ENCODE results near the gene SNAPC4.

SNAPC4 gene, protein sequence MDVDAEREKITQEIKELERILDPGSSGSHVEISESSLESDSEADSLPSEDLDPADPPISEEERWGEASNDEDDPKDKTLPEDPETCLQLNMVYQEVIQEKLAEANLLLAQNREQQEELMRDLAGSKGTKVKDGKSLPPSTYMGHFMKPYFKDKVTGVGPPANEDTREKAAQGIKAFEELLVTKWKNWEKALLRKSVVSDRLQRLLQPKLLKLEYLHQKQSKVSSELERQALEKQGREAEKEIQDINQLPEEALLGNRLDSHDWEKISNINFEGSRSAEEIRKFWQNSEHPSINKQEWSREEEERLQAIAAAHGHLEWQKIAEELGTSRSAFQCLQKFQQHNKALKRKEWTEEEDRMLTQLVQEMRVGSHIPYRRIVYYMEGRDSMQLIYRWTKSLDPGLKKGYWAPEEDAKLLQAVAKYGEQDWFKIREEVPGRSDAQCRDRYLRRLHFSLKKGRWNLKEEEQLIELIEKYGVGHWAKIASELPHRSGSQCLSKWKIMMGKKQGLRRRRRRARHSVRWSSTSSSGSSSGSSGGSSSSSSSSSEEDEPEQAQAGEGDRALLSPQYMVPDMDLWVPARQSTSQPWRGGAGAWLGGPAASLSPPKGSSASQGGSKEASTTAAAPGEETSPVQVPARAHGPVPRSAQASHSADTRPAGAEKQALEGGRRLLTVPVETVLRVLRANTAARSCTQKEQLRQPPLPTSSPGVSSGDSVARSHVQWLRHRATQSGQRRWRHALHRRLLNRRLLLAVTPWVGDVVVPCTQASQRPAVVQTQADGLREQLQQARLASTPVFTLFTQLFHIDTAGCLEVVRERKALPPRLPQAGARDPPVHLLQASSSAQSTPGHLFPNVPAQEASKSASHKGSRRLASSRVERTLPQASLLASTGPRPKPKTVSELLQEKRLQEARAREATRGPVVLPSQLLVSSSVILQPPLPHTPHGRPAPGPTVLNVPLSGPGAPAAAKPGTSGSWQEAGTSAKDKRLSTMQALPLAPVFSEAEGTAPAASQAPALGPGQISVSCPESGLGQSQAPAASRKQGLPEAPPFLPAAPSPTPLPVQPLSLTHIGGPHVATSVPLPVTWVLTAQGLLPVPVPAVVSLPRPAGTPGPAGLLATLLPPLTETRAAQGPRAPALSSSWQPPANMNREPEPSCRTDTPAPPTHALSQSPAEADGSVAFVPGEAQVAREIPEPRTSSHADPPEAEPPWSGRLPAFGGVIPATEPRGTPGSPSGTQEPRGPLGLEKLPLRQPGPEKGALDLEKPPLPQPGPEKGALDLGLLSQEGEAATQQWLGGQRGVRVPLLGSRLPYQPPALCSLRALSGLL (N-terminal part only)
- total RNA-seq = 39.8 reads per million, percentile 63 among the genes with 10 or more reads in this experiment

DNA sequence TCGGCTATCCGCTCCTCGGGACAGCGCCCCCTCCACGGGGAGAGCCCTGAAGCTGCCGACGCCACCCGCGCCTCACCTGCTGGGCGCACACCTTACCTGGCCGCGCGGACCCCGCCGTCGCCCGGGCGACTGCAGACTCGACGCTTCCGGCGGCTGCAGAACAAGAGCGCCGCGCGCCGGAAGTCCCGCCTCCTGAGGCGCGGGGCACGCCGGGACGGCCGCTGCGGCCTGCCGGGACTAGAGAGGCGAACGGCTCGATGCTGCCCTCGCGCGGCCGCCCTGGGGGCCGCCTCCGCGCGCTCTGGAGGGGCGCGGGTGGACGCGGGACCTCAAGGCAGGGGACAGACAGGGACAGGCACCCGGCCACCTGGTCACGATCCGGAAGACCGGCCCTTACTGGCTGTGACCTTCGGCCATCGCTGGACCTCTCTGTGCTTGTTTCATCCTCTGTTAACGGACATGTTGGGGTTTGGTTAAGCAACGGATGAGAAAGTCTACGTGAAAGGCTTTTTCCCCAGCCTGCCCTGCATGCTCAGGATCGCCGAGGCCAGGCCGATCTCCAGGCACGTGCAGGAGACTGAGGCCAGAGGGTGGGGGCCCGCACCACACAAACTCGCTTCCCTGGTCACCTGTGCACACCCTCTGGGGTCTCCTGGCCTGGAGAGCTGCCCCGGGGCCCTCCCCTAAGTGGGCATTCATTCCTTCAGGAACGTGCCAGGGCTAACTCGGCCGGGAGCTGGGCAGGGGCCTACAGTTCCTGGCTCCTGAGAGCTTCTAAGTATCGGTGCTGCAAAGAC, at the start of gene SNAPC4:
TSS of gene SNAPC4 (minus strand) at position 133 of the 797 bp plus-strand sequence. CDS start 1,742 bp downstream, outside the sequence.
- peak; percentile 81 for DNase-seq

DNA sequence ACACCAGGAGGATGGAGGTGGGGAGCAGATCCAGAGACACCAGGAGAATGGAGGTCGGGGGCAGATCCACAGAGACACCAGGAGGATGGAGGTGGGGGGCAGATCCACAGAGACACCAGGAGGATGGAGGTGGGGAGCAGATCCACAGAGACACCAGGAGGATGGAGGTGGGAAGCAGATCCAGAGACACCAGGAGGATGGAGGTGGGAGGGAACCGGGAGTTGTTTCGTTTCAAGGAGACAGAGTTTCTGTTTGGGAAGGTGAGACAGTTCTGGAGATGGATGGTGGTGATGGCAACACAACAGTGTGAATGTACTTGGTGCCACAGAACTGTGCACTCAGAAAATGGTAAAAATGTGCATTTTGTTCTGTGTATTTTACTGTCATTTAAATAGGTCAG, 48.7 kb upstream of the SNAPC4 start:
- DNase-seq = no peak

DNA sequence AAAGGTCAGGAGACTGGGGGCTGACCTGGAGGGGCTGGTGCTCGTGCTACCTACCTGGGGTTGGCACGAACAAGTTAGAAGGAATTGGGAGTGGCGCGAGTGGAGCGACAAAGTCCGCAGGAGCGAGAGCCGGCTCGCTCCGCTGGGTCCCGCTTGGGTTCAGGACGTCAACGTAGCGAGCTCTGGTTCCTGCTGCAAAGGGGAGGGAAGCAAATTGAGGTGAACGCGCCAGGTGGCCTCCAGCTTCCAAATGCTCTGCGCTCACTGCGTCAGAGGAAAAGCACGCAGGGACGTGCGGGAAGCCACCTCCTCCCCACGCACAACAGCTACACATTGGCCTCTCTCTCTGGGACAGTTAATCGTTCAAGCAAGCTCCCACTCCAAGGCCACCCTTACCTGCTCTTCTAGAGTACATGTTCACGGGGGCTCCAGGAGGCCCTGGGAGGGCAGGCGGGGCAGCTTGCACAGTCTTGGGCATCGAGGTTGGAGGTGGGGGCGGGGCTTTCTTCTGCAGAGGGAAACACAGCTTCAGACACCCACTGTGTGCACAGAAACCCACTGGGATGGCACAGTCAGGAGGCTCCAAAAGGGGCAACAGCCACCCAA, 47.3 kb upstream of the SNAPC4 start:
- DNase-seq = no peak

DNA sequence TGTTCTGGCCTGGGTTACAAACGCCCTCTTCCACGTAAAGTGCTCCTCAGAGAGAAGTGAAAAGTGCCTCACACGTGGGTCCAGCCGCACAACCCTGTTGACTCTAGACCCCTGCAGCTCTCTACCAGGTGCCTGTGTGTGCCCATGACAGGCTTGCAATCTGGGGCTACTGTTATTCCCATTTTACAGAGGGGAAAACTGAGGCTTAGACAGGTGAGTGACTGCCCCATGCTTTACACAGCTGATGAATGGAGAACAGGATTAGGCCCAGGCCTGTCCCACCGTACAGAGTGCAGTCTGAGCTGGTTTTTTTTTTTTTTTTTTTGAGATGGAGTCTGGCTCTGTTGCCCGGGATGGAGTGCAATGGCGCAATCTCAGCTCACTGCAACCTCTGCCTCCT, 45.8 kb upstream of the SNAPC4 start:
- no peak for DNase-seq

DNA sequence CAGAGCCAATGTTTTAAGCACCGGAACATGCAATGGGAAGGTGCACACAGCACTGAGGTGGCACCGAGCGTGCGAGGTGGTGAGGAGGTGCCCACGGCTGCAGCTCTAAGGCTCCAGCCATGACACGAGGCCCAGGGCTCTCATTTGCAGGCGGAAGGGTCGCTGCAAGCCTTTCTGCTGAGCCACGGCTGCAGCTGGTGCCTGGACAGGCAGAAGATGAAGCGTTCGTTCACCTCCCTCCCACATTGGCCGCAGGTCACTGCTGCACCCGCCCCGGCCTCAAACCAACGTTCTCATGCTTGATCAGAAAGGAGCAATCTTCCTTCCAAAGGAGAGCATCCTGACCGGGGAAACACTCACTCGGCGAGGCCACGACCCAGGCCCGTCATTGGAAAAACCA, 44.1 kb upstream of the SNAPC4 start:
- DNase-seq = no peak

DNA sequence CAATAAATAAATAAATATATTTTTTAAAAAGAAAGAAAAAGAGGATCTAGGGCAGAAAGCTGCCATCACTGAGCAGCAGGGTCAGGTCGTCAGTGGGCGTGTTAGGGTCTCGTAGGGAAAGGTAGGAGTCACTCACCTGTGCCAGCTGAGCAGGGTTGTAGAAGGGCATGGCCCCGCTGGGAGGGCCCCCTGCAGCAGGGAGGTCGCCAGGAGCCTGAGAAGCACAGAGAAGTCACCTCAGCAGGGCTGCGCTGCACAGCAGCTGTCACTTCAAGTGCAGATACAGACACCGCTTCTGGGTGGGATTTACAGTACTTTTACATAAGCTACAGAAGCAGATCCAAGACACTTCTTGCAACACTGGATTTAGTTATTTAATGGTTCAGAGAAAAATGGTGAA, 43.7 kb upstream of the SNAPC4 start:
- no peak for DNase-seq

DNA sequence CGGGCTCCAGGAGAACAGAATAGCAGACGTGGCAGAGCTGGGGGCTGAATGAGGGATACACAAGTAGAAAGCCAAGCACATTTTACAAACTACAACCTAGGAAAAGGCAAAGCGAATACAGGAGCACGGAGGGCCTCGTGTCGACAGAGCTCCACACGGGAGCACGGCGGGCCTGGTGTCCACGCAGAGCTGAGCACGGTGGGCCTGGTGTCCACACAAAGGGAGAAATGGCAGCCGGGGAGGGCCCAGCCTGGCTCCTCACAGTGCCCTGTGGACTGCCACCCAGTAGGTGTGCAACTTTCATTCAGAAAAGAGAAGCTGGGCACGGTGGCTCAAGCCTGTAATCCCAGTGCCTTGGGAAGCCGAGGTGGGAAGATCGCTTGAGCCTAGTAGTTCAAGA, 43.1 kb upstream of the SNAPC4 start:
- DNase-seq = no peak

DNA sequence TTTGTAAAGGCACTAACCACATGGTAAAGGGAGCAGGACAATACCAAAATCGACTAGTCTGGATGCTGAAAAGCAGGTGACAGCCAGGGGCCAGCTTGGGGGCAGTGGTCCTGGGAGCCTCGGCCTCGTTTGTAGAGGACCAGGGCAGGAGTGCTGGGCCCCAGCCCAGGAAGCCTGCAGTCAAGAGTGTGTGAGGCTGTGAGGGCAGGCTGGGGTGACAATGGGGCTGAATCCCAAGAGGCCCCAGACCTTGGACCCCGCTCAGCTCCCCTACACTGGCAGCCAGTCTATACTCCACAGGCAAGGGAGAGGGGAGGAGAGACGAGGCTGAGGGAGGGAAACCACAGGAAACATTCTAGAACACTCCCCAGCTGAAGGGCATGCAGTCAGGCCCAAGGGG, 42.3 kb upstream of the SNAPC4 start:
- no peak for DNase-seq

DNA sequence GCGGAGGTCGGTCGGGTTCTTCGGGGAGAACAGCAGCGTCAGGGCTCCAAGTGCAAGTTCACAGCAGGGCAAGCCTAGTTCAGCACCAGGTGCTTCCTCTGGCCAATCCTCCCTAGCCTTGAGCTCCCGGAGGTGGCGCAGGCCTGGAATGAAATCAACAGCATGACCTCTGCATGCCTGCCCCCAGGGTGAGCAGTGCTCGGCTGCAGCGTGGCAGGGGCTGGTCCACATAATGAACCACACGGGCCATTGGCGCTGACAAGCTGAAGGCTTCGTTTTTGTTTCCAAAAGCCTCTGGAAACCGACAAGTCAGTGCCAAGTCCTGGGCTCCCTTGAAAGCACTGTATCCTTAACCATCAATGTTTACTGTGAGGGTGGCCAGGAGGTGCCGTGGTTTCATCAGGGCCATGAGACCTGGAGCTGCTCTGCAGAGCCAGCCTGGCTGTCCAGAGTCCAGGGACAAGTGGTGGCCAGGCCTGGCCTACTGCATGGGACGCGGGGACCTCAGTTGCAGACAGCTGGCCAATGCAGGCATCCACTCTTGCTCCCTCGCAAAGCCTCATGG, 41.8 kb upstream of the SNAPC4 start:
- no peak for DNase-seq

DNA sequence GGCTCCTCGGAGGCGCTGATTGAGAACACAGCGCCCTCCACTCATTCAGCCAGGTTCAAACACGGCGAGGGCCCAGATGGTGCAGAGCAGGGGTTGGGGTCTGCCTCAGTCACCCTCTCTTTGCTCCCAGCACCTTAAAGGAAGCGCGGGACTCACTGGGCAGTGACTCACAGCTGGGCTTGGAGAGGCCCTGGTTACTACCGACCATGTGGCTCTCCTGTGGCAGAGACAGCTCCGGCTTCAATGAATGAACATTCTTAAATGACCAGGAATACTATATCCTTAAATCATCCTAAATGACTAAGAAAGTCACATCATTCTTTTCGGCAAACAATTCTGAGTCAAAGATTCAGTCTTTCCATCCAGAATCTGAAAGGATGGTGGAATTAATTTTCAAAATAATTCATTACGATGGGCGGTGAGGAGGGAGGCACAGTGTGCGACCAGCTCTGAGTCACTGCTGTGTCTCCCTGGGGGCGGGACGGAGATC, 41.3 kb upstream of the SNAPC4 start:
- no peak for DNase-seq

DNA sequence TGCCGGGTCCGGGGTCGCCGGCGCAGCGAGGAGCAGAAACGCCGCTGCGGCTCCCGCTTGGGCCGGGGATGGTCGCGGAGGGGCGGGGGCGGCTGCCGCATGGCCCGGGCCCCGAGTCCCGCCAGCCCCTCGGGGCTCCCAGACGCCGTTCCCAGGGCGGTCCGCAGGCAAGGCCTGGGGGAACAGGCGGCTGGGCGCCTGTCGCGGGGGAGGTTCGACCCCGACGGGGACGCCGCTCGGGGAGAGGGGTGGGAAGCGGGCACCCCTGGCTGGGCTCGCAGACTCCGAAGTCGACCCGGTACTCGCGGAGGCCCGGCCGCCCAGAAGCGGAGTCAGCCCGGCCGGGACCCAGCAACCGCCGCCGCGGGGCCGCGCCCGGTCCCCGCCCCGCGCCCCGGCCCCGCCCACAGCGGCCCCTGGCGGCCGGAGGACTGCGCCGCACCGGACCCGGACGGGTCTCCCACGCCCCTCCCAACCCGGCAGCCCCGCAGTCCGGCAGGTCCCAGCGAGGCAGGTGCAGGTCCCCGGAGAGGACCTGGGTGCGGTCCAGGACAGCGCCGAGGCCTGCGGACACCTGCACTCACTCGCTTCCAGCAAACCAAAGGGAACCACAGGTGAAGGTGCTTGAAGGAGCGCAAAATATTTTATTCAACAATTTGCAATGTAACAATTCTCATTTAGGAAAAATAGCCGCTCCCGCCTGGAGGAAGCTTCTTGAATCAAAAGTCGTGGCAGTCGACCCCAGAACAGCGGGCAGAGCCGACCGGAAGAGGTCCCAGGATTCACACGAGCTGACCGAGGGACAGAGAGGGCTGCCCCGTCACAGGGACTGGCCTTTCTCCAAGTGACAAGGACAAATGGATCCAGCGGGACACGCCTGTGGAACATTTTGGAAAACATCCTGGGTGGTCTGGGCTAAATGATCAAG, 39.8 kb upstream of the SNAPC4 start, which contains the start of gene INPP5E:
TSS of gene INPP5E (minus strand) at position 365 of the 928 bp plus-strand sequence. CDS start 426 bp downstream, outside the sequence.
- peak; percentile 82 for DNase-seq

DNA sequence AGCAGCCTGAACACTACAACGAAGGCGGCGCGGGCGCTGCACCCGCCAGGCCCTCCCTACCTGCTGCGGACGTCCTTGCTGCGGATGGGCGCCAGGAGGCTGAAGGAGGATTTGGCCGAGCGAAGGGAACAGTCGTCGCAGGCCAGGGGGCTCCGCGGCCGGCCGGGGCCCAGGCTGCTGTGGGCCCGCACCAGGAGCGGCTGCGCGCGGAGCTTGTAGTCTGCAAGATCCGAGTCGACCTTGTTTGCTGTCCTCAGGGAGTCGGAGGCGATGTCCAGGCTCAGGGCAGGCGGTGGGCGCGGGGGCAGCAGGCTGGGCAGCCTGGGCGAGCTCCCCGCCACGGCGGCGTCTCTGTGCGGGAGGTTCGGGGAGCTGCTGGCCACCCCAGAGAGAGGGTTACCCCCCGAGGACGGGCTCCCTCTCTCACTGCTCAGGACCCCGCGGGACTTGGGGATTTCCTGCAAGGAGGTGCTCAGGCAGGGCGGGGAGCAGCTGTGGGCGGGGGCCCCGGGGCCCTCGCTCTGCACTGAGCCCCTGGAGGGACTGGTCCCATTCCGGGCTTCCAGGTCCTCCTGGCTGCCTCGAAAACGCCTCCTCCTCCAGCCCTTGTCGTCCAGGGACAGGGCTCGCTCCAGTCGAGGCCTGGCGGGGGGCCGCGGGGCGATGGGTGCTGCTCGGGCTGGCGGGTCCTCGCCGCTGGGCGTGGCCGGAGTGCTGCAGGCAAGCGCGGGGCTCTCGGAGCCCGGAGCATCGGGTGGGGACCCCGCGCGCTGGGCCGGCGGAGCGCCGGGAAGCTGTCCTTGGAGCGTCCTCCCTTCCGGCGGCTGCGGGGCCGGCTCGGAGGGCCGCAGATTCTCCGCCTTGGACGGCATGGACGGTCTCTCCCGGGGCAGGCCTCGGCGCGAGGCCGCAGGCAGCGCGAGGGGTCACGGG, 38.8 kb upstream of the SNAPC4 start:
- DNase-seq = peak; percentile 49

DNA sequence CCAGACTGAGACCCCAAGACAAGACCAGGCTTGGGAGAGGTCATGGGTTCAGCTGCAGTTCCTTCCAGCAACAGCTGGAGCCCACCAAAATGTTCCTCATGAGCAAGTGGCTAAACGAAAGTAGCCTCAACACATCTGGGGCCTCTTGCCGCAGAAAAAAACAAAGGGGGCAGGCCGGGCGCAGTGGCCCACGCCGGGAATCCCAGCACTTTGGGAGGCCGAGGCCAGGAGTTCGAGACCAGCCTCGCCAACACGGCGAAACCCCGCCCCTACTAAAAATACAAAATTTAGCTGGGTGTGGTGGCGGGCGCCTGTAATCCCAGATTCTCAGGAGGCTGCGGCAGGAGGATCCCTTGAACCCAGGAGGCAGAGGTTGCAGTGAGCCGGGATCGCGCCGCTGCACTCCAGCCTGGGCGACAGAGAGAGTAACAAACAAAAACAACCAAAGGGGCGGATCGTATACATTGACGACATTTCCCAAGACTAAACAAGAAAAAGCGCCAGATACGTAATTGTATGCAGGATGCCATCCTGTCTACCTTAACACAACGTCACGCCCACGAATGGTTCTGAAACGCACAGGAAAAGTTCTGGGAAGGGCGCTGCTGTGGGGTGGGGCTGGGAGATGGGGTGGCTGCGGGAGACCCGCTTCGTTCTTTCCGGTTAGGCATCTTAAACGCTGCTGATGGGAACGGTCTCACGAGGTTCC, 38.0 kb upstream of the SNAPC4 start:
- DNase-seq = no peak

DNA sequence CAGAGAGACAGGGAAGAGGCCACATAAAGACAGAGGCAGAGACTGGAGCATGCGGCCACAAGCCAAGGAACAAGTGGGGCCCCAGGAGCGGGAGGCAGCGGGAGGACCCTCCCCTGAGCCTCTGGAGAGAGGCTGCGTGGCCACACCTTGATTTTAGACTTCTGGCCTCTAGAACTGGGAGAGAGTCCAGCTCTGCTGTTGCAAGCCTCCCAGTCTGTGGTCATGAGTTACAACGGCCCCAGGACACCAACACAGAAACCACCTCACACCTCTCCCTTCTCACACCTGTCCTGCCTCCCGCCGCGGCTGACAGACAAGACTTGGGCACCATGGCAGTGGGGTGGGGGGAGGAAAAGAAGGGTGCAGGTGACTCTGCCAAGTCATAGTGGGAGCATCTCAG, 37.5 kb upstream of the SNAPC4 start:
- no peak for DNase-seq

DNA sequence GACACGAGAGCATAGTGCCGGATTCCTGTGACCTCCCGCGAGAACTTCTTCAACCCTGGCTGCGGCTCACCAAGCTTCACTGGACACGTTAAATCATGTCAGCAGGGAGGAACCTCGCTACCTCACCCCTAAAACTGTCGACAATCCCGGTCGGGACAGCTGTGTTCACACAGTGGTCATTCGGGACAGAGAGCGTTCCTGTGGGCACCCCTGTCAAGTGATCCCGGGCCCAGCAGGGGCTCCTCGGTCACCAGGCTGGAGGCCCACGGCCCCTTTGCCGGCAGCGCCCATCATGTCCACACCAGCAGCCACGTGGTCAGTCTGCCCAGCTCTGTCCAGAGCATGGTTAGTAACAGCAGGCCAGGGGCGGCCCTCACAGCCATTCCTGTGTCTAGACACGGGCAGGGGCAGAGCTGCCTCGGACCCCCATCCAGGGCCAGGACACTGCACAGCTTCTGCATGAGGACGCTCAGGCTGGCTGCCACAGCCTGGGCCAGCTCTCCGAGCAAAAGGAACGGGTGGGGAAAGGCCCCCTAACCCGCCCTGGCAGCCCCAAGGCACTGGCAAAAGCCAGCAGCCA, 36.2 kb upstream of the SNAPC4 start:
- DNase-seq = no peak

DNA sequence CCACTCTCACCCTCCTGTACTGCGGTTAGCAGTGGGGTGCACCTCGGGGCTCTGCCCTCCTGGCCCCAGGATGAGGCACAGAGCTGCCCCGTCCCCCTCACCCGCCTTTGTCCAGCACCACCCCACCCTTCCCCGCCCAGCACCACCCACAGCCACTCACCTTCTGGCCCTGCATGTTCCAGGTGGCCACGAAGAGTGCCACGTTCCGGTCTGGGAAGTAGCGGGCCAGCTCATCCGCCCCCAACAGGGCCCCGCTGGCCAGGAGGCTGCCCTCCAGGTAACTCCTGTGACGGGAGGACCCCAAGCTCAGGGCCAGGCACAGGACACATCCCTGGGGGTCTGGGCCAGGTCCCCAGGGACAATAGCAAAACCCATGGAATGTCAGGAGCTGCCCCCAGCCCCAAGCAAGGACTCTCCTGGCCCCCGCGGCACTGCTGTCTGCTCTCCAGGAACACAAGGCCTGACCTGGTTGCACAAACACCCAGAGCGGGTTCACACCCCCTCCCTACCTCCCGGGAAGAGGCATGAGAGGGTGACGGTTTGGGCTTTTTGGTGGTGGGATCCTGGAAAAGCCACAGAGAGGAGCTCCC, 34.7 kb upstream of the SNAPC4 start:
- DNase-seq = no peak

All from effector CD4-positive, alpha-beta T cell (primary cell).